ENCODE measurements around the gene RPS3A. TPM values are rescaled to one million over a fixed set of nuclear protein-coding genes. Genes with fewer than 3 reads are reported as not detected.

RPS3A gene
- total RNA-seq, 1 donor: 1,904 TPM

DNA sequence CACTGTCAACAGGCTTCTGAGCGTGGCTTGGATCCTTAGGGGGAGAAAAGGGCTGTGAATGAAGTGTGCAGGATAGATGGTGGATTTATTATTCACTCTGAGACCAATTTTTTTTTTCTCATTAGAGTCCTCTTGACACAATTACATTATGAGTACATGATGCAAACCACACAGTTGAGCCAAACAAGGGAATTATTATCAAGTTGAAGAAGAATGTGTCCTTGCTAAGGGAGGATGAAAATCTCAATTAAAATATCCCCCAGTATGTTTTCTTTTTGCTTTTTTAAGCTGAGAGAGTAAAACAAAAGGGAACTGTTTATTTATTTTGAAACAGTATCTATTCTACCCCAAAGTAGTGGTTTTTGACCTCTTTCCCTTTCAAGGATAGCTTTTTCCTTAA lies 40.4 kb downstream of the RPS3A start:
- TF ChIP-seq, protein P1, sequence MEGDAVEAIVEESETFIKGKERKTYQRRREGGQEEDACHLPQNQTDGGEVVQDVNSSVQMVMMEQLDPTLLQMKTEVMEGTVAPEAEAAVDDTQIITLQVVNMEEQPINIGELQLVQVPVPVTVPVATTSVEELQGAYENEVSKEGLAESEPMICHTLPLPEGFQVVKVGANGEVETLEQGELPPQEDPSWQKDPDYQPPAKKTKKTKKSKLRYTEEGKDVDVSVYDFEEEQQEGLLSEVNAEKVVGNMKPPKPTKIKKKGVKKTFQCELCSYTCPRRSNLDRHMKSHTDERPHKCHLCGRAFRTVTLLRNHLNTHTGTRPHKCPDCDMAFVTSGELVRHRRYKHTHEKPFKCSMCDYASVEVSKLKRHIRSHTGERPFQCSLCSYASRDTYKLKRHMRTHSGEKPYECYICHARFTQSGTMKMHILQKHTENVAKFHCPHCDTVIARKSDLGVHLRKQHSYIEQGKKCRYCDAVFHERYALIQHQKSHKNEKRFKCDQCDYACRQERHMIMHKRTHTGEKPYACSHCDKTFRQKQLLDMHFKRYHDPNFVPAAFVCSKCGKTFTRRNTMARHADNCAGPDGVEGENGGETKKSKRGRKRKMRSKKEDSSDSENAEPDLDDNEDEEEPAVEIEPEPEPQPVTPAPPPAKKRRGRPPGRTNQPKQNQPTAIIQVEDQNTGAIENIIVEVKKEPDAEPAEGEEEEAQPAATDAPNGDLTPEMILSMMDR (IDR thresholded peaks at IDR 0.05; ENCODE audit: insufficient read depth, low read depth, low read length): no peak
- DNase-seq (ENCODE audit: low read depth): no peak
- no peak overlapping the region for H3K4me3 ChIP-seq (ENCODE audit: low read depth, low read length)

DNA sequence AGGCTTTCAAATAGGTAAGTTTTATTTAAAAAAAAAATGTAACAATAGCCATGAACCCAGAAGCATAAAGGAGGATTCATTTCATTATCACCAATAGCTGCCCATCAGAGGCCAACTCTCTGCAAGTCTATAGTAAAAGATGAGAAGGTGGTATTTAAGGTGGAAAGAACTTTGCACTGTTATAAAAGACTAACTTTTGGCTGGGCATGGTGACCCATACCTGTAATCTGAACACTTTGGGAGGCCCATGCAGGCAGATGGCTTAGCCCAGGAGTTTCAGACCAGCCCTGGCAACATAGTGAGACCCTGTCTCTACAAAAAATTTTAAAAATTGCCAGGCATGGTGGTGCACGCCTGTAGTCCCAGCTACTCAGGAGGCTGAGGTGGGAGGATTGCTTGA lies 43.3 kb downstream of the RPS3A start:
- H3K4me3 ChIP-seq (ENCODE audit: low read depth, low read length): no peak overlapping the region
- TF ChIP-seq, protein P1 (IDR thresholded peaks at IDR 0.05; ENCODE audit: insufficient read depth, low read depth, low read length): no peak
- no peak for DNase-seq (ENCODE audit: low read depth)

DNA sequence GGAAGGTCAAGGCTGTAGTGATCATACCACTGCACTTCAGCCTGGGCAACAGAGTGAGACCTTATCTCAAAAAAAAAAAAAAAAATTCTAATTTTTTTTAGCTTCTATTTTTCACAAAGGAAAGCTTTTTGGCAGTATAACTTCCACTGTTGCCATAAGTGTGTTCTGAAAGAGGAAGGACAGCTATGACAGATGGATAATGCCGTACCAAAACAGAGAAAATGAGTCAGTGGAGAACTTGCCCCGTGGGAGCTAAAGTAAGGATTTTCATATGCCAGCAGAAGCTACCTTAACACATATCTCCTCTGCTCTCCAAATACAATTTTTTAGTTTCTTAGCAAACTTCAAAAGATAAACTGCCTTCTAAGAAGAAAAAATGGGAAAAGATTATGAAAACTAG lies 43.7 kb downstream of the RPS3A start:
- DNase-seq (ENCODE audit: low read depth): no peak
- TF ChIP-seq, protein P1 (IDR thresholded peaks at IDR 0.05; ENCODE audit: insufficient read depth, low read depth, low read length): no peak
- H3K4me3 ChIP-seq (ENCODE audit: low read depth, low read length): no peak overlapping the region

DNA sequence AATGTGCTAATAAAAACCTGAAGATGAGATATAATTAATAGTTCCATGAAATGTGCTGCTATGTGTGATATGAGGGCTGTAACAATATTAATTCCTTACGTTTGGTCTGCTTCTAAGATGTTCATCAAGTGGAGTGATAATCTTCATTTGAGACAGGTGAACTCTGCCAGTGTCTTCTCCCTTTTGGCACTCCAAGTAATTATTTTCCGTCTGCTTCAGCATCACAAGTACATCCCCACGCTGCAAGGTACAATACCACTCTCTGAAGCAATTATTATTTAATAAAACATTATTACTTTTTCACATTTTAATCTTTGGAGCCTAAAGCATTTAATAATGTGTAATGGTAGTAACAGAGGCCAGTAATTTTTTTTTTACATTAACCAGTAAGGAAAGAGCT lies 44.4 kb downstream of the RPS3A start:
- no peak overlapping the region for H3K4me3 ChIP-seq (ENCODE audit: low read depth, low read length)
- no peak for DNase-seq (ENCODE audit: low read depth)
- TF ChIP-seq, protein P1 (IDR thresholded peaks at IDR 0.05; ENCODE audit: insufficient read depth, low read depth, low read length): no peak

DNA sequence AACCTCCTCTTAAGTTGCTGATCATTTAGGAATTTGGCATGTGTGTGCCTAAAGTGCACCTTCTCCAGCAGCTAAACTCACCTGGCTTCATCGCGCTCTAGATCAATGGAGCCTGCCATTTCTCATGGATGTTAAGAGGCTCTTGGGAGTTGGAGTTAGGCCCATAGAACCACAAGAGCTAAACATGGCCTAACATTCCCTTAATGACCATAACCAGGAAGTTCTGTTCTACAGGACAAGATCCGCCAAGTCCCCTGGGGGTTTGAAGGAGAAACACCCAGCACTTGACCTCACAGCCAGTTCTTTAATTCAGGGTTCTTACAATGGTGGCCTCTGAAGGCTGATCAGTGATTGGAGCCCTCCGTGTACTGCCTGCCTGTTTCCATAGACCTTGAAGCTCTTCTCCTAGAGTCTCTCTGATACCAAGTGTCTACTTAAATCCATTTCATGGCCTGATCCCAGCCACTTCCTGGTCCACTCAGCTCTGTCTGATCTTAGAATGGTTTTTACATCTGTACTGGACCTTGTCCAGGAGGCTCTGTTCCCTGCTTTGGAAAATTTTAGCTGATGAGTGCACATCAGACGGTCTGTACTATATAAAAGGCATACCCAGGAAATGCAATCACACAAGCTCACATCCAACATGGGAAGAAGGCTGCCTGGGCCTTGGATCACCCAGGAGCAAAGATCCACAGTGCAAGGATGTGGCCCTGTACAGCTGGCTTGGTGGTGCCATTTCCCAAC lies 45.1 kb downstream of the RPS3A start:
- TF ChIP-seq, protein P1 (IDR thresholded peaks at IDR 0.05; ENCODE audit: insufficient read depth, low read depth, low read length): no peak
- DNase-seq (ENCODE audit: low read depth): no peak
- H3K4me3 ChIP-seq (ENCODE audit: low read depth, low read length): no peak overlapping the region

DNA sequence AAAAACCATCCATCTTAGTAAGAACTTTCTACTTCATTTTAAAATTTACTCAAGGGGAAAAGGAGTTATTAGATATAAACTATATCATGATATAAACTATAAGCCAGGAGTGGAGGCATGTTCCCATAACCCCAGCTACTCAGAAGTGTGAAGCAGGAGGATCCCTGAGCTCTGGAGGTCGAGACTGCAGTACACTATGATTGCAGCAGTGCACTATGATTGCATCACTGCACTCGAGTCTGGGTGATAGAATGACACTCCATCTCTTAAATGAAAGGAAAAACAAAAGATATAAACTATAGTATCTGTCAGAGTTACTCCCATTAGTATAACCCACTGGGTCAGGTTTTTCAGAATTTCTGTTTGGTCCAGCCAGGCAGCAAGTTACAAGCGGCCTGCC lies 47.6 kb downstream of the RPS3A start:
- H3K4me3 ChIP-seq (ENCODE audit: low read depth, low read length): no peak overlapping the region
- DNase-seq (ENCODE audit: low read depth): peak; percentile 65
- TF ChIP-seq, protein P1 (IDR thresholded peaks at IDR 0.05; ENCODE audit: insufficient read depth, low read depth, low read length): no peak

DNA sequence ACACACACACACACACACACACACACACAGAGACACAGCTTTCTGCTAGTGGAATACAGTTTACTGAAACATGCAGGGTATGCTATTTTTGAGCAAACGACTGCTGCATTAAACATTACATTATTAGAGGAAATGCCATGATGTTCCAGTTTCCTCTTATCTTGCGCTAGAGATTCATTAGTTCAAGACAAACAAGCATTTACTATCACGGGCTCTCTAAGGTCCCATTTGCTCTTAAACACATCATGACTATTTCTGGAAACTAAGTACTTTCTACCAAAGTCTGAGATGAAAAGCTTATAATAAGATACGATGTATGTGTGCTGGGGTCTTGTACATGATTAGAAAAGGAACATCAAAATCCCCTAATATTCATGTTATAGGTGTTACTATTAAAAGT lies 48.8 kb downstream of the RPS3A start:
- TF ChIP-seq, protein P1 (IDR thresholded peaks at IDR 0.05; ENCODE audit: insufficient read depth, low read depth, low read length): no peak
- DNase-seq (ENCODE audit: low read depth): no peak
- no peak overlapping the region for H3K4me3 ChIP-seq (ENCODE audit: low read depth, low read length)

All from fibroblast of villous mesenchyme (primary cell).